ENCODE data around the gene TRO.

The TRO gene

DNA sequence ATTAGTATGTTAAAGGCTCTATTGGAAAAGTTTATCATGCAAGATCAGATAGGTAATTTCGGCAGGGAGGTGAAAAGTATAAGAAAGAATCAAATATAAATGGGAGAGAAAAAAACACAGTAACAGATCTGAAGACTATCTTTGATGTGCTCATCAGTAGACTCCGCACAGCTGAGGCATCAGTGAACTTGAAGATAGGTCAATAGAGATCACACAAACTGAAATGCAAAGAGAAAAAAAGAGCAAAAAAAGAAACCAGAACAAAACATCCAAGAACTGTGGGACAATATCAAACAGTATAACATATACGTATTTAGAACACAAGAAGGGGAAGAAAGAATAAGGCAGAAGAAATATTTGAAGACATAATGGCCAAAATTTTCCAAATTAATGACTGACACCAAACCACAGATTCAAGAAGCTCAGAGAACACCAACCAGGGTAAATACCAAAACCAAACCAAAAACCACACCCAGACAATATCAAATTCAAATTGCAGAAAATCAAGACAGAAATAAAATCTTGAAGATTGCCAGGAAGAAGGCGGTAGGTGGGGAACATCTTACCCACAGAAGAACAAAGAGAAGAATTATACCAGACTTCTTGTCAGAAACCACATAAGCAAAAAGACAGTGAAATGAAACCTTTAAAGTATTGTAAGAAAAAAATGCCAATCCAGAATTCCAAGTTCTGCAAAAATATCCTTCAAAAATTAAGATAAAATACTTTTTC, 44.3 kb downstream of the TRO start:
- H3K4me3 ChIP-seq (ENCODE audit: low read depth, low read length) = no peak overlapping the region
- TF ChIP-seq CTCF (IDR thresholded peaks at IDR 0.05; ENCODE audit: low read depth, low read length) = no peak

GRCh38 chrX:54977387-54977786, 56.8 kb downstream of the TRO start:
- no peak for TF ChIP-seq CTCF (IDR thresholded peaks at IDR 0.05; ENCODE audit: low read depth, low read length)

DNA sequence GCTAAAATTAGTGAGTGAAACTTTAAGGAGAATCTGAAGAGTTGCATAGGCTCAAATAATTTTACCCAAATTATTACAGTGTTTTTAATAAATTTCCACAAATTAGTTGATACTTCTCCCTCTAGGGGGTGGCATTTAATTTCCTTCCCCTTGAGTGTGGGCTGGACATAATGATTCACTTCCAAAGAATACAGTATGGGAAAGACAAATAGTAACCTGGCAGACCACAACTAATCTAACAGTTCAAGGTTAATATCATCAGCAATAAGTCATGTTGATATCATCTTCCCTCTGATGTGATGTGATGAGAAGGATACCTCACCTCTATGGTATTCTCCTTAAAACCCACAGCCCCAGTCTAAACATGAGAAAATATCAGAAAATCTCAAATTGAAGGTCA, 57.8 kb downstream of the TRO start:
- H3K4me3 ChIP-seq (ENCODE audit: low read depth, low read length) = no peak overlapping the region
- no peak for TF ChIP-seq CTCF (IDR thresholded peaks at IDR 0.05; ENCODE audit: low read depth, low read length)

More at GRCh38 chrX:54977387-54977786, 56.8 kb downstream of the TRO start:
- no peak overlapping the region for H3K4me3 ChIP-seq (ENCODE audit: low read depth, low read length)

DNA sequence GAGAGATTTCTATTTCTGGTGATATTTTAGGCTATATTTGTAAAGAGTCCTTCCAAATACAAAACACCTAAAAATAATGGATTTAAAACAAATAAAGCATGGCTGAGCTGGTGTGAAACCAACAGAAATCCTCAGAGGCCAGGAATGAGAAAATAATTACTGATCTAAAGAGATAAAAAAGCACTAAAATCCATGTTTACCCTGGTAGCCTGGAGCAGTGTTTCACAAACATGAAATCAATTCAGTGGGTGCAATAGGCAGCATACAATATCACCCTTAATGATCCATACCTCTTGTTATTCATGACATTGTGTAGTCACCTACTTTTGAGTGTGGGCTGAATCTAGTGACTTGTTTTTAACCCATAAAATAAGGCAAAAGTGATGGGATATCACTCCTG, 58.8 kb downstream of the TRO start:
- no peak overlapping the region for H3K4me3 ChIP-seq (ENCODE audit: low read depth, low read length)
- no peak for TF ChIP-seq CTCF (IDR thresholded peaks at IDR 0.05; ENCODE audit: low read depth, low read length)

GRCh38 chrX:54980334-54980733, 59.7 kb downstream of the TRO start:
- no peak overlapping the region for H3K4me3 ChIP-seq (ENCODE audit: low read depth, low read length)
- no peak for TF ChIP-seq CTCF (IDR thresholded peaks at IDR 0.05; ENCODE audit: low read depth, low read length)
